Central memory CD8-positive, alpha-beta T cell (primary cell): ENCODE measurements around the gene OR5B21.

Experiments used
- ATAC-seq: fragments of 150-1000 bp; cut with Tn5 transposase; replicated peaks from 2 replicates; pipeline ENCODE4 v1.10.0; 2022; ENCODE audit warnings: mild to moderate bottlenecking, moderate FRiP score, moderate number of reproducible peaks; ENCODE audit not compliant: poor library complexity, severe bottlenecking; ENCODE audit errors: extremely low read depth
- DNase-seq, 2 donors: peaks; one replicate each; pipeline ENCODE4 v3.0.0; 2021; ENCODE audit warnings: low spot score in 2 of 2
- H3K27ac Mint-ChIP-seq: one replicate; pipeline ENCODE4 v1.8.0; 2022; ENCODE audit warnings: low read depth, mild to moderate bottlenecking, moderate library complexity, mixed read lengths
- H3K27me3 Mint-ChIP-seq: one replicate; pipeline ENCODE4 v1.8.0; 2022; ENCODE audit warnings: mixed read lengths
- H3K36me3 Mint-ChIP-seq: one replicate; pipeline ENCODE4 v1.8.0; 2022; ENCODE audit warnings: mild to moderate bottlenecking, moderate library complexity, mixed read lengths; ENCODE audit not compliant: insufficient read depth
- H3K4me1 Mint-ChIP-seq: one replicate; pipeline ENCODE4 v1.8.0; 2022; ENCODE audit warnings: mixed read lengths
- H3K4me3 Mint-ChIP-seq: one replicate; pipeline ENCODE4 v1.8.0; 2022; ENCODE audit warnings: mild to moderate bottlenecking, moderate library complexity, mixed read lengths
- H3K9me3 Mint-ChIP-seq: one replicate; pipeline ENCODE4 v1.8.0; 2022; ENCODE audit warnings: mixed read lengths

Gene OR5B21

GRCh38 chr11:58508005-58508404, at the start of gene OR5B21:
TSS of gene OR5B21 (minus strand) at chr11:58508105. CDS start at chr11:58508105, 0 bp downstream.
- Mint-ChIP-seq H3K27ac (no peak within 1 kb of the TSS), H3K36me3 (peaks cover 6% of the 10 kb centered on the region), H3K9me3 (no peaks in the 10 kb centered on the region), H3K4me3 (no peak within 1 kb of the TSS), H3K27me3 (no peaks in the 10 kb centered on the region), H3K4me1 (no peaks in the 10 kb centered on the region)
- ATAC-seq (no peak), DNase-seq (no peak)

DNA sequence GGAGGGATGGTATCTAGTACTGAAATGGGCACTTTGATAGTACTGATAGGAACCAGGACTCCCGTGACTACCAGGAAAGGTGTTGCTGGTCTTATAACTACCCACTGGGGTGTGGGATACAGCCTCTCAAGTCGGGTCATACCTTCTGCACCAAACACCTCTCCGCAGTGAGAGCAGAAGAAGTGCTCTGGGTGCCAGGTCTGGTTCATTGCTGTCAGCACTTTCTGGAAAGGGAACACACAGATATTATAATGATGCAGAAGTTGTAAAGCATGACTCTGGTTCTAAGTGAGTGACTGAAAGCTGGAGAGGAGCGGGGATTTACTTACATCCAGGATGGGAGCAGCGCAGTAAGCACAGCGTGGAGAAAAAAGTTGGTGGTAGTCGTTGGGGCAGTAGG, 41.7 kb upstream of the OR5B21 start:
- no peaks in the 10 kb centered on the region for H3K27me3 Mint-ChIP-seq
- no peak overlapping the region for H3K4me3 Mint-ChIP-seq
- H3K9me3 Mint-ChIP-seq, result no peaks in the 10 kb centered on the region
- H3K36me3 Mint-ChIP-seq, result peaks cover 86% of the 10 kb centered on the region
- H3K27ac Mint-ChIP-seq, result peak overlapping the region; percentile 32
- DNase-seq (no peak), ATAC-seq (no peak)
- peaks cover 24% of the 10 kb centered on the region for H3K4me1 Mint-ChIP-seq

DNA sequence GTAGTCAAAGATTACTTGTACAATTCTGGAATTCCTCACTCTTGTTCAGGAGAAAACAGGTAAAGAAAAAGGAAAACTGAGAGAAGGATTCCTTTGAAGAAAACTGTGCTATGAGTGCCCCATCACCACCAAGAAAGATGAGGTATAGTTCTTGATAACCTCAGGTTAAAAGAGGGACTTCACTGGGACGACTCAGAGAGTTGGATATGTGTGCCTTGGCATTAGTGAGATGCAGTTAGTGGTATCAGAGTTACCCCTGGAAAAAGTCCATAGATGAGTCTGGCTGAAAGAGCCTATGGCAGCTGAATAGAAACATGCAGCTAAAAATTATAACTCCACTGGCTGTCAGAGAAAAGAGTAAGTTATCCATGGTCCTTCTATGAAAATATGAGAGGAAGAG, 38.9 kb upstream of the OR5B21 start:
- no peaks in the 10 kb centered on the region for H3K9me3 Mint-ChIP-seq
- H3K27me3 Mint-ChIP-seq, result no peaks in the 10 kb centered on the region
- H3K4me1 Mint-ChIP-seq, result peaks cover 30% of the 10 kb centered on the region
- no peak for ATAC-seq
- H3K36me3 Mint-ChIP-seq, result peaks cover 67% of the 10 kb centered on the region
- no peak for DNase-seq
- H3K4me3 Mint-ChIP-seq, result no peak overlapping the region
- peak overlapping the region; percentile 72 for H3K27ac Mint-ChIP-seq

DNA sequence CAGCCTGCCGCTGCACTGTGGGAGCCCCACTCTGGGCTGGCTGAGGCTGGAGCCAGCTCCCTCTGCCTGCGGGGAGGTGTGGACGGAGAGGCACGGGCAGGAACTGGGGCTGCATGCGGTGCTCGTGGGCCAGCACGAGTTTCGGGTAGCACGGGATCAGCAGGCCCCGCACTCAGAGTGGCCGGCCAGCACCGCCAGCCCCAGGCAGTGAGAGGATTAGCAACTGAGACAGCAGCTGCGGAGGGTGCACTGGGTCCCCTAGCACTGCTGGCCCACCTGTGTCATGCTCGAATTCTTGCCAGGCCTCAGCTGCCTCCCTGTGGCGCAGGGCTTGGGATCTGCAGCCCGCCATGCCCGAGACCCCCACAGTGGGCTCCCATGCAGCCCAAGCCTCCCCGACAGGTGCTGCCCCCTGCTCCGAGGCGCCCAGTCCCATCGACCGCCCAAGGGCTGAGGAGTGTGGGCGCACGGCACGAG, 24.0 kb upstream of the OR5B21 start:
- ATAC-seq (no peak), DNase-seq (no peak)
- Mint-ChIP-seq H3K4me1 (peaks cover 51% of the 10 kb centered on the region), H3K4me3 (no peak overlapping the region), H3K27ac (peak overlapping the region; percentile 27), H3K36me3 (peaks cover 46% of the 10 kb centered on the region), H3K9me3 (no peaks in the 10 kb centered on the region), H3K27me3 (no peaks in the 10 kb centered on the region)

- Mint-ChIP-seq H3K27ac (peak overlapping the region; percentile 27), H3K9me3 (no peaks in the 10 kb centered on the region), H3K4me3 (no peak overlapping the region), H3K27me3 (no peaks in the 10 kb centered on the region), H3K4me1 (peaks cover 40% of the 10 kb centered on the region), H3K36me3 (peaks cover 48% of the 10 kb centered on the region)
- ATAC-seq, result peak; percentile 23
- DNase-seq, result no peak
Observed at GRCh38 chr11:58530236-58530635, 22.3 kb upstream of the OR5B21 start.

DNA sequence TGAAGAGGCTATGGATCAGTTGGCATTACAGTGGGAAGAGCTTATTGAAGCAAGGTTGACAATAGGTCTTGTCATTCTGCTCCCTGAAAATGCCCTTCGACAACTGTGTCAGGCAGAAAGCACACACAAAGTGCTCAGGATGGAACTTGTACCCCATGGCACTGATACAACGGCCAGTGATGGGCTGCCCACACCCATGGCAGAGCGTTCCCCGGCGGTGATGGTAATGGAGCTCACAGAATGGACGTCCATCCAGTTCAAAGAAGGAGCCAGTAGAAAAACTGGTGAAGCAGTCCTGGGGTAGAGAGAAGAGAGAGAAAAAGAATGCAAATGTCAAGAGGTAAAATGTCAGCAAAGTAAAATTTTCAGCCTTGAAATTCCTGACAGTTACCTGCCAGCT, 19.5 kb upstream of the OR5B21 start:
- Mint-ChIP-seq H3K27ac (peak overlapping the region; percentile 94), H3K36me3 (peaks cover 44% of the 10 kb centered on the region), H3K4me3 (no peak overlapping the region), H3K9me3 (no peaks in the 10 kb centered on the region), H3K27me3 (no peaks in the 10 kb centered on the region), H3K4me1 (peaks cover 34% of the 10 kb centered on the region)
- DNase-seq (no peak), ATAC-seq (no peak)

DNA sequence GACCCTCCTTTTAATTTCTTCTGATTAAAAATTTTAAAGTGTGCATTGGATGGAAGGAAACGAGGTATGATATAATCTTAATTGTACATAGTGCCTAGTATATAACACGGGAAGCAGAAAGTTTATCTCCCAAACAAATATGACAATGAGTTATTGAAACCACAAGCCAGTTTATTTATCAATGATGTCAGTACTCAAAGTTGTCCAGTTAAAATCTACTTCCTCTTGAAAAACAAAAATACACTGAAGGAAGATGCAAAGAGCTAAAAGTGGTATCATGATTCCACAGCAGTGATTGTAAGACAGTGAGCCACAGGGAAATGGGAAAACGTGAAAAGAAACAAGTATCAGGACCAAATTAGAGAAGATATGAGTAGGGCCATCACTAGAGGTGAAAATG, 18.8 kb upstream of the OR5B21 start:
- no peak overlapping the region for H3K4me3 Mint-ChIP-seq
- no peaks in the 10 kb centered on the region for H3K27me3 Mint-ChIP-seq
- H3K9me3 Mint-ChIP-seq, result no peaks in the 10 kb centered on the region
- no peak for ATAC-seq
- no peak for DNase-seq
- H3K36me3 Mint-ChIP-seq, result peaks cover 43% of the 10 kb centered on the region
- H3K4me1 Mint-ChIP-seq, result peaks cover 37% of the 10 kb centered on the region
- H3K27ac Mint-ChIP-seq, result peak overlapping the region; percentile 94

GRCh38 chr11:58525037-58525614, 17.2 kb upstream of the OR5B21 start:
- peak in 1 of 2 donors; percentile 39 for DNase-seq
- H3K4me1 Mint-ChIP-seq, result peaks cover 25% of the 10 kb centered on the region
- H3K27ac Mint-ChIP-seq, result peak overlapping the region; percentile 94
- H3K27me3 Mint-ChIP-seq, result no peaks in the 10 kb centered on the region
- H3K36me3 Mint-ChIP-seq, result peaks cover 35% of the 10 kb centered on the region
- H3K4me3 Mint-ChIP-seq, result peak overlapping the region; percentile 62
- H3K9me3 Mint-ChIP-seq, result no peaks in the 10 kb centered on the region
- ATAC-seq, result peak; percentile 92

GRCh38 chr11:58524232-58525036, 16.5 kb upstream of the OR5B21 start:
- ATAC-seq (peak; percentile 62), DNase-seq (peak in 1 of 2 donors; percentile 45)
- Mint-ChIP-seq H3K36me3 (peaks cover 28% of the 10 kb centered on the region), H3K27ac (peak overlapping the region; percentile 94), H3K4me3 (peak overlapping the region; percentile 62), H3K27me3 (no peaks in the 10 kb centered on the region), H3K4me1 (peaks cover 23% of the 10 kb centered on the region), H3K9me3 (no peaks in the 10 kb centered on the region)

DNA sequence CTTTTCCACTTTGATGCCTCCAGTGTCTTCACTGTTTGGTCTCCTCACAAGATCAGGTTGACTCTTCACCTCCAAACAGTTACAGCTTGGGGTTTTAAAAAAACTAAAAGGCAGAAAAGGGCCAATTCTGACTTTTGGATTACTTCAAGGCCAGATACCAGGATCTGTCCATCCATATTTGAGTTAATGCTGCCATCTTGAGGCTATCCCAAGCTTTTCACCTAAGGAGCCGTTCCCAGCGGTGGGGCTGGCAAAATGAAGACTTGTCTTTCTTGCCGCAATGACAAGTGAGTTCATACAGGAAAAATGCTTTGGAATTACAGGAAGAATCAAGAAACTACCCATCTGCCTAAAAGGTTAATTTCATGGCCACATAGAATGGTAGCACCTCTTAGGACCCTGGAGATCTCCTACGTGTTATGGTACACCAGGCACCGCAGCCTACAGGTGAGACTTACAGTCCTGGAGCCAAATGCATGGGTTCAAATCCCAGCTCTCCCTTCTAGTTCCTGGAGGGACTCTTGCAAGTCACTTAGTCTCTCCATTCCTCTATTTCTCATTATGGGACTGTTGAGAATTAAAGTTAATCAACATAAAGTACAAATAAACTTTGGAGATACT, 6.0 kb upstream of the OR5B21 start:
- no peaks in the 10 kb centered on the region for H3K4me1 Mint-ChIP-seq
- no peaks in the 10 kb centered on the region for H3K9me3 Mint-ChIP-seq
- no peak overlapping the region for H3K27ac Mint-ChIP-seq
- H3K4me3 Mint-ChIP-seq, result no peak overlapping the region
- no peaks in the 10 kb centered on the region for H3K27me3 Mint-ChIP-seq
- ATAC-seq (no peak), DNase-seq (no peak)
- H3K36me3 Mint-ChIP-seq, result no peaks in the 10 kb centered on the region

GRCh38 chr11:58511636-58512035, 3.7 kb upstream of the OR5B21 start:
- H3K9me3 Mint-ChIP-seq, result no peaks in the 10 kb centered on the region
- no peak overlapping the region for H3K4me3 Mint-ChIP-seq
- DNase-seq (no peak), ATAC-seq (no peak)
- no peak overlapping the region for H3K27ac Mint-ChIP-seq
- no peaks in the 10 kb centered on the region for H3K27me3 Mint-ChIP-seq
- no peaks in the 10 kb centered on the region for H3K4me1 Mint-ChIP-seq
- peaks cover 6% of the 10 kb centered on the region for H3K36me3 Mint-ChIP-seq

DNA sequence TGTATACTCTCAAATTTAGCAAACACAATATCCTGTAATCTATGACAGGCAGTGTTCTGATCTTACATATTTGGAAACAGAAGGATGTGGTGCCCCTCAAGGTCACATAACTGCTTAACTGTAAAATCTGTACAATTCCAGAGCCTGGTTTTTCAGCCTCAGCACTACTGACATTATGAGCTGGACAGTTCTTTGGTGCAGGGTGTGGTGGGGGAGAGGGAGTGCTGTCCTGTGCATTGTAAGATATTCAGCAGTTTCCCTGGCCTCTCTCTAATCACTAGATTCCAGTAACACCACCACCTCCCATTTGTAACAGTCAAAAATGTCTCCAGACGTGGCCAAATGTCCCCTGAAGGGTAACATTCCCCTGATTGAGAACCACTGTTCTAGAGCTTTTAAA, 1.8 kb upstream of the OR5B21 start:
- Mint-ChIP-seq H3K4me3 (no peak overlapping the region), H3K4me1 (no peaks in the 10 kb centered on the region), H3K36me3 (peaks cover 6% of the 10 kb centered on the region), H3K27ac (no peak overlapping the region), H3K9me3 (no peaks in the 10 kb centered on the region), H3K27me3 (no peaks in the 10 kb centered on the region)
- no peak for ATAC-seq
- DNase-seq, result no peak

GRCh38 chr11:58508814-58509213, 909 bp upstream of the OR5B21 start:
- no peaks in the 10 kb centered on the region for H3K4me1 Mint-ChIP-seq

More at GRCh38 chr11:58508814-58509213, 909 bp upstream of the OR5B21 start:
- no peak overlapping the region for H3K27ac Mint-ChIP-seq
- ATAC-seq (no peak), DNase-seq (no peak)
- no peak overlapping the region for H3K4me3 Mint-ChIP-seq
- no peaks in the 10 kb centered on the region for H3K27me3 Mint-ChIP-seq
- no peaks in the 10 kb centered on the region for H3K9me3 Mint-ChIP-seq
- peaks cover 6% of the 10 kb centered on the region for H3K36me3 Mint-ChIP-seq
